EL (cell line): Measurements from ENCODE around the gene DBF4.
"Not testable (repeated sequence)": the region's sequence is repeated elsewhere in the genome, so short reads cannot be mapped to it uniquely, and the experiment has no call there.

Source experiments
- DNase-seq: peaks from one replicate; pipeline ENCODE4 v3.0.0-alpha.2; 2016

The DBF4 gene

GRCh38 chr7:87876040-87876868, at the start of gene DBF4, which contains the start of gene SLC25A40:
Gene DBF4, plus strand, starts transcription at chr7:87876493. Its CDS starts 240 bp downstream, at chr7:87876733.
Gene SLC25A40, minus strand, starts transcription at chr7:87876360. Its CDS starts 17,633 bp downstream, at chr7:87858727.
- DNase-seq: peak; percentile 95

DNA sequence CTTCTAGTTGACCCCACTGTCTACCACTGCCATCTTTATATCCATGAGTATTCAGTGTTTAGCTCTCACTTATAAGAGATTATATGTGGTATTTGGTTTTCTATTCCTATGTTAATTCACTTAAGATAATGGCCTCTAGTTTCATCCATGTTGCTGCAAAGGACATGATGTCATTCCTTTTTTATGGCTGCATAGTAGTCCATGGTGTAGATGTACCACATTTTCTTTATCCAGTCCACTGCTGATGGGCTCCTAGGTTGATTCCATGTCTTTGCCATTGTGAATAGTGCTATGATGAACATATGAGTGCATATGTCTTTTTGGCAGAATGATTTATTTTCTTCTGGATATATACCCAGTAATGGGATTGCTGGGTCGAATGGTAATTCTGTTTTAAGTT, 47.9 kb upstream of the DBF4 start:
- not testable (repeated sequence) for DNase-seq

DNA sequence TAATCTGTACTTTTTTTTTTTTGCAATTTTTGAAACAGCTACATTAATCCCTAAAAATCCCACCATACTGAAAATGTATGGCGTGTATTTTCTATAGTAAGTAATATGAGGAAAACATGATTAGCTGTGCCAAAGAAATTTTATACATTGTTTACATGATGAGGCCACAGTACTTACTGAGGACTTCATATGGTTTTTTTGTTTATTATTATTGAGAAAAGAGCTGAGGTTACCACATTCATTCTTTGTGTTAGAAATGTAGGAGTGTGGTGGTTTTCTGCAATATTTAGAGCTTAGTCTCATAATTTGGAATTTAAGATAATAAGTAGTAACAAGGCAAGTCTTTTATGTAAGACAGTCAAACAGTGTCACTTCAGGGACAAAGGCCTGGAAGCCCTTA, 45.2 kb upstream of the DBF4 start:
- DNase-seq: no peak

- no peak for DNase-seq
Observed at GRCh38 chr7:87833130-87833529, 43.2 kb upstream of the DBF4 start.

DNA sequence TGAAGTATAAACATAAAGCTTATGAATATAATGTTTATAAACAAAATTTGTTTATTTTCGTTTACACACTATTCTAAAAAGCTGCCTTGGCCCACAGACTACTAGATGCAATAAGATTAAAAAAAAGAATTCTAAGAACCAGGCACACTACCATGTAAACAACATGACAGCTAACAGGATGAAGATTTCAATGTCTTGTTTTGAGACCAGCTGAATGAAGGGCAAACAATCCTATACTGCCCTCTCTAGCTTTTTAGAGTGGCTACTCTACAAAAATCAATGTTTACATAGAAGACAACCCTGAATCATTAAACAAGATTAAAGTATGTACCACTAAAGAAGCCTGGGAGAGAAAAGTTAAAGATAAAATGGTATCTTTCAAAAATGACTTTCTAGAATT, 38.7 kb upstream of the DBF4 start:
- no peak for DNase-seq

DNA sequence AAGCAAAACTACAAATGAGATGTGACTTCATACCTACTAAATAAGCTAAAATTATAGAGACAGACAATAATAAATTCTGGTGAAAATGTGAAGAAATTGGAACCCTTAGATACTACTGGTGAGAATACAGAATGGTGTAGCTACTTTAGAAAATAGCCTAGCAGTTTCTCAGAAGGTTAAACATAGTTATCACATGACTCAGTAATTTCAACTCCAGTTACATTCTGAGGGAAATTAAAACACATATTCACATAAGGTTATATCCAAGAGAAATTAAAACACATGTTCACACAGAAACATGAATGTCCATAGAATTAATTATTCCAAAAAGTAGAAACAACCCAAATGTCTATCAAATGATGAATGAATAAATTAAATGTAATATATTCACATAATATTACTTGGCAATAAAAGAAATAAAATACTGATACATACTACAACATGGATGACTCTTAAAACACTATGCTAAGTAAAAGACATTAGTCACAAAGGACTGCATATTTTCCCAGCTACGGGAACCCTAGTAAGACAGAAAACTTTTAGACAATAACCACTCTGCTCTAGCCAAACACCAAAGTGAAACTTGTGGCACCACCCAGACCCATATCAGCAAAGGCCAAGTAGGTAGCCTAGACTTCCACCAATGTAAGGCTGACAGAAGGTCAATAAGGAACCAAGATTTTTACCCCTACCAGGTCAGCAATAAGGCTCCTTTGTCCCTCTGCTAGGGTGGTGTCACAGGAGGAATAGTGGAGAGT, 25.3 kb upstream of the DBF4 start:
- peak; percentile 34 for DNase-seq

DNA sequence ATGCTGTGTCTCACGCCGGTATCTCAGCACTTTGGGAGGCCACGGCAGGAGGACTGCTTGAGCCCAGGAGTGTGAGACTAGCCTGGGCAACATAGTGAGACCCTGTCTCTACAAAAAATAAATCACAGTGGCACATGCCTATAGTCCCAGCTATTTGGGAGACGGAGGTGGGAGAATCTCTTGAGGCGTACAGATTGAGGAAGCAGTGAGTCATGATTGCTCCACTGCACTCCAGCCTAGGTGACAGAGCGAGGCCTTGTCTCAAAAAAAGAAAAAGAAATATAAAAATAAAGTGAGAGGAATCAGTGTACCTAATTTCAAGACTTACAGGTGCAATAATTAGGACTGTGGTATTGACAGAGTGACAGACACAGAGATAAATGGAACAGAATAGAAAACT, 24.0 kb upstream of the DBF4 start:
- DNase-seq: no peak

DNA sequence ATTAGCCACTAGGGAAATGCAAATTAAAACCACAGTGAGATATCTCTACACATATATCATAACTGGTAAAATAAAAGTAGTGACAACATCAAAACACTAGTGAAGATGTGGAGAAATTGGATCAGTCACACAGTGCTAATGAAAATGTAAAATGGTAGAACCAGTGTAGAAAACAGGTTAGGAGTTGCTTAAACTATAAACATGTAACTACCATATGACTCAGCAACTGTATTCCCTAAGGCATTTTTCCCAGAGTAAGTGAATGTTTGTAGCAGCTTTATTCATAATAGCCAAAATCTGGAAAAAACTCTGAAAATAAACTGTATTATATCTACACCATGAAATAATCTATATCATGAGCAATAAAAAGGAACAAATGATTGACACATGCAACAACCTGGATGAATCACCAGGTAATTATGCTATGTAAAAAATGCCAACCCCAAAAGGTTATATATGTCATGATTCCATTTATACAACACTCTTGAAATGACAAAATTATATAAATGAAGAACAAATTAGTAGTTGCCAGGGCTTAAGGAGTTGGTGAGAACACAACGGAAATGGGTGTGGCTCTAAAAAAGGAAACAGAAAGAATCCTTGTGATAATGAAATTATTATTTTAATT, 22.9 kb upstream of the DBF4 start:
- peak; percentile 54 for DNase-seq

GRCh38 chr7:87858417-87859100, 17.7 kb upstream of the DBF4 start:
- no peak for DNase-seq

DNA sequence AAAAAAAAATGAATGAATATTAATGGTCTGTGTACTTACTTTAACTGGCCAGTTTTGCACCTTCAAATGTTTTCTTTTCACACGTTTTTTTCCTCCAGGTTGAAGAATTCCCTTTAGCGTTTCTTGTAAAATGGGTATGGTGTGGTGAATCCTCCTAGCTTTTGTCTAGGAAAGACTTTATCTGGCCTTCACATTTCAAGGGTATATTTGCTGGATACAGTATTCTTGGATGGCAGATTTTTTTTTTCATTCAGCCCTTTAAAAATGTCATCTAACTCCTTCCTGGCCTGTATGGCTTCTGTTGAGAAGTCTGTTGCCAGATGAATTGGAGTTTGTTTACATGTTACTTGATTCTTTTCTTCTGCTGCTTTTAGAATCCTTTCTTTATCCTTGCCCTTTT, 10.2 kb upstream of the DBF4 start:
- DNase-seq: no peak

GRCh38 chr7:87866533-87866932, 9.8 kb upstream of the DBF4 start:
- not testable (repeated sequence) for DNase-seq

GRCh38 chr7:87870471-87870870, 5.8 kb upstream of the DBF4 start:
- DNase-seq: no peak

DNA sequence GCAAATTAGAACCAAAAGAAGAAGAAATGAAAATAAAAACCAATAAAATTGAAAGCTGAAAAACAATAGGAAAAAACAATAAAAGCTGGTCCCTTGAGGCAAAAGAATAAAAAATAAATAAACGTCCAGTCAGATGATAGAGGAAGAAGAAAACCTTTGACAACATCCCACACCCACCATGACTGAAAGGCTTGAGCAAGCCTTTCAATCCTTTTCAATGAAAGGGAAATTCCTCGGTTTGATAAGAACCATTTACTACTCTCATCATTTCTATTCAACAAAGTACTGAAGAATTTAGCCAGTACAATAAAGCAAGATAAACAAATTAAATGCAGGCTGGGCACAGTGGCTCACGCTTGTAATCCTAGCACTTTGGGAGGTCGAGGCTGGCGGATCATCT, 3.9 kb upstream of the DBF4 start:
- DNase-seq: no peak

- not testable (repeated sequence) for DNase-seq
Observed at GRCh38 chr7:87873328-87873727, 3.0 kb upstream of the DBF4 start.

DNA sequence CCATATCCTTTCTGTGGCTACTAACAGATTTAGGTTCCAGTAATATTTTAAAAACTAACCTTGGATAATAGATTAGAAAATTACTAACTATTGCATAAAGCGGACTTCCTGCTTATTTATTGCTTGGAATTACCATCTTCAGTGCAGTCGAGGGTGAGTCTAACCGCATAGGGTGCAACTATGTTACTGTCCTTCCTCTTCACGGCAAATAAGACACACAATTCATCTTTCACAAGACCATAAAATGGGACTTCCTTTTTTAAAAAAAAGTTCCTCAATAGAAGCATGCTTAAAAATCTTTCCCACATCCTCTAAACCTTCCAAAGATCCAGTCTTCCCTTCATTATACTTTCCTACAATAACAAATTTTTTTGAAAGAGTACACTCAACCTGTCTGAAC, 2.2 kb upstream of the DBF4 start:
- DNase-seq: no peak

DNA sequence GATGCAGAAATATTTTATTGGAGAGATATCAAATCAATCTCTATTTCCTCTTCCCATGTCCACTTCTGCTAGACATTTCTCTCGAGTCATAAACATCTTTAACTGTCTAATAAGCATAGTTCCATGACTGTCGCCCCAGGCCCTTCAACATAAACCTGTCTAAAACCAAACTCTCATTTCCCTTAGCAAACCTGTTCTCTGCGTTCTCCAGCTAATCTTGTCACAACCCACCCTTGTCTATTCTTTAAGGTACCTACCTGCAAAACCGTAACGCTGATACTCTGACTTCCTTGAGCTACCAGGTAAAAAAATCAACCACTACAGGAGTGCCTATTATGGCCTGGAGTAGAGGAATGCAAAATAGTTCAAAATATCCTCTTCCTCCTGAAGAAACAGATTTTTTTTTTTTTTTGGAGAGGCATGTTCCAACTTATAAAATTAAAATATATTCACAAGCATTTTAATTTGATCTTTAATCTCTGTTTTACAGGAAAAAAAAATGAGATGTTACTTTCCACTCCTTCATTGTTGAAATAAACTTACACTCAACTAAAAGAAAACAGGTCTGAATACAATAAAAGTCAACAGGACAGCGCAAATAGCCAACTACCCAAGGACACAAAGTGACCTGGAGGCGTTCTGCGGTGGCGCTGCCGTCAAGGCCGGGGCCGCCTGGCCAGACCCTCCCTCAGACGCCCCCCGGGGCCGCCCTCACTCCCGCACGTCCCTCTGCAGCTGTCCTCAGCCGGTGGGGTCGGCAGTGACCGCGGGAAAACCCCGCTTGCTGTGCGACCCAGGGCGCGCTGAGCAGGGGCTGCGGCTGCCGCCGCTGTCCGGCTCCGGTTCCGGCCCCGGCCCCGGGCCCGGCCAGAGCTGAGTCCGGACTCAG, 898 bp upstream of the DBF4 start:
- DNase-seq: no peak

GRCh38 chr7:87876869-87877234, 559 bp downstream of the DBF4 start:
- peak; percentile 55 for DNase-seq

GRCh38 chr7:87877366-87878040, 1.2 kb downstream of the DBF4 start:
- no peak for DNase-seq

- peak; percentile 15 for DNase-seq
Observed at GRCh38 chr7:87878208-87878735, 2.0 kb downstream of the DBF4 start.

- no peak for DNase-seq
Observed at GRCh38 chr7:87882151-87882937, 6.1 kb downstream of the DBF4 start.
